Neural progenitor cell (in vitro differentiated cells): ENCODE measurements around the gene PDGFRB.
A peak's percentile ranks its signal among the peaks of the same experiment; 100 is the strongest.

ENCODE experiments used
- EZH2phosphoT487 ChIP-seq: fragments of 200-600 bp; sonication (generic); IDR thresholded peaks from 2 replicates; pipeline ENCODE4 v1.6.1; 2017; ENCODE audit warnings: antibody characterized with exemption
- TF ChIP-seq, protein P1 (sequence below): fragments of 200-600 bp; sonication (generic); IDR thresholded peaks from 2 replicates; pipeline ENCODE4 v1.5.1; 2017; ENCODE audit warnings: antibody characterized with exemption, mild to moderate bottlenecking

DNA sequence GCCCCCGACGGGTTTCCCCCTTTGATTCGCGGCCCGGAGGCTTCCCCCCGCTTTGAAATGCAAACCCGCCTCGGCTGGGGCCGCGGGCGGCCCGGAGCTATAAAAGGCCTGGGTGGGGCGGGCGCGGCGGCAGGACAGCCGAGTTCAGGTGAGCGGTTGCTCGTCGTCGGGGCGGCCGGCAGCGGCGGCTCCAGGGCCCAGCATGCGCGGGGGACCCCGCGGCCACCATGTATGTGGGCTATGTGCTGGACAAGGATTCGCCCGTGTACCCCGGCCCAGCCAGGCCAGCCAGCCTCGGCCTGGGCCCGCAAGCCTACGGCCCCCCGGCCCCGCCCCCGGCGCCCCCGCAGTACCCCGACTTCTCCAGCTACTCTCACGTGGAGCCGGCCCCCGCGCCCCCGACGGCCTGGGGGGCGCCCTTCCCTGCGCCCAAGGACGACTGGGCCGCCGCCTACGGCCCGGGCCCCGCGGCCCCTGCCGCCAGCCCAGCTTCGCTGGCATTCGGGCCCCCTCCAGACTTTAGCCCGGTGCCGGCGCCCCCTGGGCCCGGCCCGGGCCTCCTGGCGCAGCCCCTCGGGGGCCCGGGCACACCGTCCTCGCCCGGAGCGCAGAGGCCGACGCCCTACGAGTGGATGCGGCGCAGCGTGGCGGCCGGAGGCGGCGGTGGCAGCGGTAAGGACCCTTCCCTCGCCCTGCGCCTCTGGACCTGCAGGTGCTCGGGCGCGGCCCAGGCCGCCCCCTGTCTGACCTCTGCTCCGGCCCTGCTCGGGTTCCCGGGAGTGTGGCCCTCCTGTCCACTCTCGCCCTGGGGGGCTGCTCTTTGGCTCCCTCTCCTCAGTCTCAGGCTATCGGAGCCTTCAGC lies 11.2 kb upstream of the PDGFRB start, which contains the start of gene CDX1:
- TF ChIP-seq, protein P1, sequence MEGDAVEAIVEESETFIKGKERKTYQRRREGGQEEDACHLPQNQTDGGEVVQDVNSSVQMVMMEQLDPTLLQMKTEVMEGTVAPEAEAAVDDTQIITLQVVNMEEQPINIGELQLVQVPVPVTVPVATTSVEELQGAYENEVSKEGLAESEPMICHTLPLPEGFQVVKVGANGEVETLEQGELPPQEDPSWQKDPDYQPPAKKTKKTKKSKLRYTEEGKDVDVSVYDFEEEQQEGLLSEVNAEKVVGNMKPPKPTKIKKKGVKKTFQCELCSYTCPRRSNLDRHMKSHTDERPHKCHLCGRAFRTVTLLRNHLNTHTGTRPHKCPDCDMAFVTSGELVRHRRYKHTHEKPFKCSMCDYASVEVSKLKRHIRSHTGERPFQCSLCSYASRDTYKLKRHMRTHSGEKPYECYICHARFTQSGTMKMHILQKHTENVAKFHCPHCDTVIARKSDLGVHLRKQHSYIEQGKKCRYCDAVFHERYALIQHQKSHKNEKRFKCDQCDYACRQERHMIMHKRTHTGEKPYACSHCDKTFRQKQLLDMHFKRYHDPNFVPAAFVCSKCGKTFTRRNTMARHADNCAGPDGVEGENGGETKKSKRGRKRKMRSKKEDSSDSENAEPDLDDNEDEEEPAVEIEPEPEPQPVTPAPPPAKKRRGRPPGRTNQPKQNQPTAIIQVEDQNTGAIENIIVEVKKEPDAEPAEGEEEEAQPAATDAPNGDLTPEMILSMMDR, result peak; percentile 14
- peak; percentile 96 for TF ChIP-seq EZH2phosphoT487
